Stimulated activated CD8-positive, alpha-beta memory T cell treated with anti-CD3 and anti-CD28 coated beads, Interleukin-7, amount 100 ng/mL, for 1 hour (primary cell): ENCODE data around the gene PAIP2B.
"Not testable (repeated sequence)": the region's sequence is repeated elsewhere in the genome, so short reads cannot be mapped to it uniquely, and the experiment has no call there.

Experiments used
- DNase-seq, 2 donors: peaks; one replicate each; pipeline ENCODE4 v3.0.0-alpha.2; 2020; ENCODE audit warnings: low read depth in 2 of 2

Gene PAIP2B

DNA sequence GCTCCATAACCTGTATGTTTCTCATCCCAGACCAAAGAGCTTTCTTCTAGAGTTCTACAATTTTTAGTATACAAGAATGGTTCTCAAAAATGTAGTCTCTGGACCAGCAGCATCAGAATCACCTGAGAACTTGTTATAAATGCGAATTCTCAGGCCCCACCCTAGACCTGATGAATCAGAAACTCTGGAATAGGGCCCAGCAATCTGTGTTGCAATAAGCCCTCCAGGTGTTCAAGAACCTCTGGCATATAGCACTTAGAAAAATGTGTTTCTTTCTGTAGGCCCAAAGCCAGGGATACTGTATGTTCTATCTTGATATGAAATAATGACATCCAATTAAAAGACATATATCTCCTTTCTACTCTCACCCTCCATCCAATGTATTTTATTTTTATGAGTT is 10.4 kb downstream of the PAIP2B start:
- DNase-seq = no peak

DNA sequence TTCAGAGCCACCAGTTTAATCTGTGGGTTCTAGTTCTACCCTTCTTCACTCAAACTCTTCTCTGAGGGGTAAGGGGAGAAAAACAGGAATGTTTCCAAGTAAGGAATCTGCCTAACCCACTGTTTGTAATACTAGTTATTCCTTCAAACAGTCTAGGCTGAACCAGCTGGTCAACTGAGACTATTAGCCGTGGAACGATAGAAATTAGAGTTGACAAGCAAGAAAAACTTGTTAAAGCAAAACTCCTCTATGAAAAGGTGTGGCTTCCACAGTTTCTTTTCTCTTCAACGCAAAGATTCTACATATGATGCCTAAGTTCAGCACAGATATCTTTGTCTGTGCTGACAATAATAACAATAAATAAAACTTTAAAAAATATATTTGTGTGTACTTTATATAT is 11.5 kb downstream of the PAIP2B start:
- no peak for DNase-seq

DNA sequence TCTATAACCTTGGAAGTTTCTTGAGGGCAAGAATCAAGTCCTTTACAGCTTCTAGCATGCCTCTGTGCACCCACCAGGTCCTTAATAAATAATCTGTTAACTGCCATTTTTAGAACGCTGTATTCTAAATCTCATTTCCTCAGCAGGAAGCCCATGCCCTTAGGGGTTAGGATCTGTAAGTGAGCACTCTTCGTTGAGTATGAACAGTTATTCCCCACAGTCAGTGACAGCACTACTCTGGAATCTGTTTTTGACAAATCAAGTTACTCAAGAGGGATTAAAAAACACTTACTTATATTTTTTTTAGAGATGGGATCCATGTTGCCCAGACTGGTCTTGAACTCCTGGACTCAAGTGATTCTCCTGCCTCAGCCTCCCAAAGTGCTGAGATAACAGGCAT is 14.6 kb downstream of the PAIP2B start:
- DNase-seq = no peak

DNA sequence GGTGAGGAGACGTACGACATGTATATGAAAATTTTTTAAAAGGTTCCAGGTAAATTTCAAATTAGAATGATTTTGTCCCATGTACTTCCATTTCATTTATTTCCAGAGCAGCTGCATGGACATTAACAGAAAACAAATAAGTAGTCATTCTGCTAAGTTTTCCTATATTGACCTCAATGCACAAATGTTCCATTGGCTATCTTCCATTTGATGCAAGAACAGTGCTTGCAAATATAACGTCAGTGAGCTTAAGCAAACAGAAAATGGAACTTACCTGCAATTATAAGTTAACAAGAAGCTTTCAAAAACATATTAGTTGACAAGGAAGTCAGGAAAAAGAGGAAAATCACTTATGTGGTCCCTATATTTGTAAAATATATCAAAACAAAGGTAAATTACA is 16.6 kb downstream of the PAIP2B start:
- no peak for DNase-seq

DNA sequence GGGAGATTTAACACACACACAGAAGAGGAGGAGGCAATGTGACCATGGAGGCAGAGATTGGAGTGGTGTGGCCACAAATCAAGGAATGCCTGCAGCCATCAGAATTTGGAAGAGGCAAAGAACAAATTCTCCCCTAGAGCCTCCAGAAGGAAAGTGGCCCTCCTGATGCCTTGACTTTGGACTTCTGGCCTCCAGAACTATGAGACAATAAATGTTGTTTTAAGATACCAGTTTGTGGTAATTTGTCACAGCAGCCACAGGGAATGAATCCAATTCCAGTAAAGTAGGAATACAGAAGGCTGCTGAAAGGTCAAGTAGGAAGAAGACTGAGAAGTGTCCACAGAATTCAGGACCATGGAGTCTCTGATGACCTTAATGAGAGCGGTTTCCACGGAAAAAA is 18.1 kb downstream of the PAIP2B start:
- DNase-seq = no peak

DNA sequence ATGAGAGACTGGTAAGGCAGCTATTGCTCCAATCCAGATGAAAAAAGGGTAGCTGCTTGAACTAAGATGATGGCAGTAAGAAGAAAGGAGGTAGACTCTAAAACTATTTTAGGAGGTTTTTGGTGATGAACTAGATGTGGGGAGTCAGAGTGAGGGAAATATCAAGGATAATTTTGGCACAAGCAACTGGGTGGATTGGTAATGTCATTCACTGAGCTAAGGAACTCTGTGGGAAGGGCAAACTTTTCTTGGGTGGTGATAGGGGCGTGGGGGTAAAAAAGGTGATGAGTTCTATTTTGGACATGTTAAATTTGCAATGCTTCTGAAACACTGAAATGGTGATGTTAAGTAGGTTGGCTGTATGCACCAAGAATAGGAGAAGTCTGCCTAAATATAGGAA is 19.3 kb downstream of the PAIP2B start:
- DNase-seq = no peak

DNA sequence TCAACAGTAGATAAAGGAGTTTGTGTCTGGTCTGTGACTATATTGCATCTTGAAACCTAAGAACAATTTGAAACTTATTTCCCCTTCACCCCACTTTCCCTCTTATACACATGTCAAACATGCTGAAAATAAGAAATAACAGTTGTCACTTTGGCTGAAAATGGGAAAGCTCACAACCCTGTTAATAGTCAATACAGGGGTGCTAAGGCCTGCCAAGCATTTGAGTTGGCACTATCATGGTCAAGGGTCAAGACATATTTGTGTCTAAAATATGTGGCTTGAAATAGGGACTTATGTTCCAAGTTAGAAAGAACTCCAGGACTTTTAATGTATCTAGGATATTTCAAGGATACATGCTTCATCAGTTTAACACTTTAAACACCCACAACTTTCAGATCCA is 20.6 kb downstream of the PAIP2B start:
- DNase-seq = no peak

DNA sequence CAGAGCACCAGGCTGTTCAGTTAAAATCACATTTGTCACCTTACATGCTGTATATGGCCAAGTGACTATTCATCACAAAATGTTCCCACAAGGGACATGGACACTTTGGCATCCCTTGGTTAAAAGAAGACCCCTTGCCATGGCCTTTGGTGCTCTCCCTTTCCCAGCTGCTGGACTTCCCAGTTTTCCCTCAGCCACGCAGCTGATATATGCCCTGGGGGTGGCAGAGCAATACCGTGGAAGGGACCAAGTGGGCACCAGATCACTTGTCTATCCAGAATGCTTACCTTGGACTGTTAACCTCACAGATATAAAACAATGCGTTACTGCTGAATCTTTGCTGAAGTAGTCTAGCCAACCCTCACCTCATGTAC is 35.3 kb downstream of the PAIP2B start:
- no peak for DNase-seq

DNA sequence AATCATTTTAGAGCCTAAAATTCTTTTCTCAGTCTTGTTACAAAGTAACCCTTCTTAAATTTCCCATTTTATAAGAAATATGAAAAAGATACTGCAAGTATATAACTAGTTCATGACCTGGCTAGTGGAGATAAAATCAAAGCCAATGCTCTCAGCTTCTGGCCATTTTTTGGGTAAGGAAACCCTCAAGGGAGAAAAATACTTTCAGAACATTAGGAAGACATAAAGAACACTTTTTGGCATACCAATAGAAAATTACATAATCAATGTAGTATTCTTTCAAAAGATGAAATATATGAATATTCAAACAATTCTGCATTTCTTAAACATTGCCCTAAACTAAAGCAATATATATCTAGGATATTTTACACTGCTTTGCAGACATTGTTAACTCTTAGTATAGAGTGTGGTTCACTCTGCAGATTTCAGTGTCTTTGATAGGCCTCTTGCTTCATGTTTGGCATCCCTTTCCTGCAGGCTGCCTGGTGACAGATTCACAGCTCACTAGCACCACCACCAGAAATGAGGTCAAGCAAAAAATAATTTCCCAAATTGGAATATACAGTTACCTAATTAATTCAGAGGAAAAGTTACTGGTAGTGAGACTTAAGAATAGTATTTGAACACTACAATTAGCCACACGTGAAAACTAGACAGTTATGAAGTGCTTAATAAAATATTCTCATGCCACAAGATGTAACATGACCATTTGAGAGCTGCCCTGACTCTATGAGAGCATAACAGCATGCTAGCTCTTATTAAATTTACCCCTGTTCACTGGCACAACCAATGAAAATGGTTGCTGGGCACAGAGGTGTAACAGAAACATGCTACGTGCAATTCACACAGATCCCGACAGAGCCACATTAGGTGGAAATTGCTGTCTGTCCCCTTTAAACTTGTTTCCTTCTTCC is 36.0 kb downstream of the PAIP2B start:
- no peak for DNase-seq

DNA sequence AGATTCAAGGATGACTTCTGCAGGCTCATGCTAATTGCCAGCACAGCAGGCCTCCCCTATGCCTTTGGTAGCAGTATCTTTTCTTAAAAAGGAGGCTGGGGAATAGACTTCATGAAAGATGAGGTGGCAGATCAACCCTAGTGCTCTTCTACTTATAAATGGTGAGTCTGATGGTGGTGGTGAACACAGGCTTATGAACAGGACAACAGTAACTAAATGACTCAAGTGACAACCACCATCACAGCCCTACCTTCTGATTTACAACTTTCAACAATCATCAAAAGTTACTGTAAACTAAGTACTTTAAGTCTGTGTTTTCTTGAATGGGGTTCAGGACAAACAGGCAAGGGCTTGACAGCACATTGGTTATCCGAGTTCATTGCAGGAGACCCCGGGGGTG is 39.3 kb downstream of the PAIP2B start:
- no peak for DNase-seq

DNA sequence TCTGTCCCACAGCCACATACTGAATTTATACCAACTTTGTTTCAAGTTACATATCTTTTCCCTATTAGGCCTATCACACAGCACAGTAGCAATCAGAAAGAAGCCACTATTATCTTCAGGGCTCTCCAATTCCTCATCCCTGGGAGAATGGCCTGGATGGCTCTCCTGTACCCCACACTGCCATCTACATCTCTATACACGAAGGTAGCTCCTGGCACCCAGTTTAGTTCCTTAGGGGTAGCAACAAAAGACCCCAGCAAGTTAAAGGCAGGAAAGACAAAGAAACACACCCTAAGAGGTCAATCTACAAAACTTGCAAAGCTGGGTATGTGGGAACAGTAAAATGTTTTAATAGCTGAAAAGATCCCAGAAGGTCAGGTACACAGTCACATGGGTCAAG is 39.9 kb downstream of the PAIP2B start:
- no peak for DNase-seq

DNA sequence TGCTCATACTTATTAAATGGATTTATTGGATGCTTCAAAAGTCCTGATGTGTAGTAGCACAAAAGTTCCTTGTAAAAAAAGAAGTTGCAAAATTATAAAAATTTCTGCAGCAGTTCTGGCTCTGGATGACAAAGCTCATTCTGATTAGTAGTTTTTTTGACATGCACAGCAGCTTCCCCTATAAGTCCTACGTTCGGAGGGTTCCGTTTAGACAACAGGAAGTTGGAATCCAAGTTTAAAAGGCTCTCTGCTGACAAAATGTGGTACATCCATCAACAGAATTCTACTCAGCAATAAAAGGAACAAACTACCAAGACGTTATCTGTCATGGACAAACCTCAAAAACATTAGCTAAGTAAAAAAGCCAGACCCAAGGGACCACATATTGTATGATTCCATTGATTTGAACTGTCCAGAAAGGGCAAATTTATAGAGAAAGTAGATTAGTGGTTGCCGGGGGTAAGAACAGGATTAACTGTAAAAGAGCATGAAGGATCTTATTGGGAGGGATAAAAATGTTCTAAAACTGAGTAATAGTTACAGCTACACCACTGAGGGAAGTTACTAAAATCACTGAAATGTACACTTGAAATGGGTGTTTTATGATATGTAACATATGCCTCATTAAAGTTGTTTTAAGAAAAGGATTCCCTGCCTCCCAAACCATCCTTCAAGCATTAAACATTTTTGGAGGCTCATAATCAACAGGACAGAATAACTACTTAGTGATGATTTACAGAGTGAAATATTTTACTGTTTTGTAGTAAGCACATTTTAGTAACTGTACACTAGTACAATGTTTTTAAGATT is 43.4 kb downstream of the PAIP2B start:
- DNase-seq = not testable (repeated sequence)

DNA sequence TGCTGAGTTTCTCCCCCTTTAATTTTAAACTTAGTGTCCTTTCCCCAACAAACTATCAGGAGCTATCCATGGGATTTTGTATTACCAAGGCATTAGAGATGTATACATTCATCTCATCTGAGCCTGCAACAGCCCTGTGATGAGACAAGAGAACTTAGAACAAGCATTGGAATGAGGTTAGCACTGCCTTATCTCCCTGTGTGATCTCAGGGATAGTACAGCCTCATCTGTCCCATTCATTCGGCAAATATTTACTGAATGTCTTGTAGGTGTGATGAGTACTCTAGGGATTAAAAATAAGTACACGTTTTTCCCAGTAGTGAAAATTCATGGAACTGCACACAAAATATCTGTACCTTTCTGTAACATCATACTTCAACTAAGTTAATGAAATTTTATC is 45.6 kb downstream of the PAIP2B start:
- DNase-seq = no peak

DNA sequence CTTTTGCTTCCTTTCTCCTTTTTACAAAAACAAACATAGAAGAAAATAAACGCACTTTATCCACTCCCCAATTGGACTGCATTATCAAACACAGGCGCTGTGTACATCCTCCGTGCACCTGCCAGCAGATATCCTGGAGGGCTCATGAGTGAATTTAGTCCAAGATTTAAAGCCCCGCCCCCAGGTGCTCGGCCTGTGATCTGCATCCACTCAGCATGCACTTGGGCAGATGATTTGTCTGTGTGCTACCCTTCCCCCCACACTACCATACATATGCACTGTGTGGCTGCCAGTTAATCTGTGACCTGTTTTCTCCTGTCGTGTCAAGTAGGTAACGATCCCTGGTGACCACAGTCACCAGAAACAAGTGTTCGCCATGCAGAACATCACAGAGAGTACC is 48.1 kb downstream of the PAIP2B start:
- DNase-seq = not testable (repeated sequence)

DNA sequence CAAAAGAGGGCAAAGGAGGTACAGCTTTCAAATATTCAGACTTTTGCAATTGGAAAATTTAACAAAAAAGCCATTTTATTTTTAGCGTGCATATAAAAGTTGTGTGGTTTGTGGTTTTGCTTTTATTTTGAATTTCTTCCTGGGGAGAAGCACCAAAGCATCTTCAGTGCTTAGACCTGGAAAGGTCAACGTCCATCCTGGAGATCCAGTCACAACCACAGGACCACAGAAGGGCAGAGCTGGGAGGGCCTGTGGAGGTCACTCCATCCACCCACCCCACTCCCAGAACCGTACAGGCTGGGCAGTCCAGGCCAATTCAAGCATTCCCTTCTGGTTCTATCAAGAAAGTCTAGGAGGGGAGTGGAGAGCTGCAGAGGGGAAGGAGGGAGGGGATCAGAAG is 52.7 kb downstream of the PAIP2B start:
- no peak for DNase-seq

DNA sequence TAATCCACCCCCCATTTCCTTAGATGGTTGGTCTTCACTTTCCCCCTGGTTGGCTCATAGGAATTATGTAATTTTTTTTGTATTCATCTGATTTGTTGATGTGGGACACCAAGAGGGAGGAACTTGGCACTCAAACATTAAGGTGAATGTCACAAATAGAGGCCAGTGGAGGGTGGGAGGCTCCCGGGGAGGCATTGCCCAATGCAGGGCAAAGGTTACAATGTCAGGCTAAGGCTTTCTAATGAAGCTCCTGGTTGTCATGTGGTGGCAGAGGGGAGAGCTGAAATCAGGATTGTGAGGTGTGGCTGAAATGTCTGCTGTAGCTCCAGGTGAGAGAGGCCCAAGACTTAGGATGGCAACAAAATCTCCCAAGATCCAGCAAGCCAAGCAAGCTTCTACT is 53.8 kb downstream of the PAIP2B start:
- DNase-seq = no peak

DNA sequence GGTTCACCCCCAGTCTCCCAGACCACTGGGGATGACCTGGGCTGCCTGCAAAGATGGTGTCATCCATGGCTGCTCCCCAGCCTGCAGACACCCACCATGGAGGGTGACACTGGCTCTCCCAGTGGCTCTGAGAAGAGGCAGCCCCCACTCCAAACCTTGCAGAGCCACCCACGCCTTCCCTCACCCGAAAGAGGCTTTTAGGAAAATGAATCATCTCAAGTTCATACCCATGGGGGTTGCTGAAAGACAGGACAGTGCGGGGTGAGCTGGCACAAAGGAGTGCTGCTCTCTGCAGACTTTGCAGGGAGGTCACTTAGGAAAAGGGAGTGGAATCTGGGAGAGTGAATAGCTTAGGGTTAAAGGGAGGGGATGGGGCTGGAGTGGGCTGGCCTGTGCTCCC is 60.1 kb downstream of the PAIP2B start:
- no peak for DNase-seq

DNA sequence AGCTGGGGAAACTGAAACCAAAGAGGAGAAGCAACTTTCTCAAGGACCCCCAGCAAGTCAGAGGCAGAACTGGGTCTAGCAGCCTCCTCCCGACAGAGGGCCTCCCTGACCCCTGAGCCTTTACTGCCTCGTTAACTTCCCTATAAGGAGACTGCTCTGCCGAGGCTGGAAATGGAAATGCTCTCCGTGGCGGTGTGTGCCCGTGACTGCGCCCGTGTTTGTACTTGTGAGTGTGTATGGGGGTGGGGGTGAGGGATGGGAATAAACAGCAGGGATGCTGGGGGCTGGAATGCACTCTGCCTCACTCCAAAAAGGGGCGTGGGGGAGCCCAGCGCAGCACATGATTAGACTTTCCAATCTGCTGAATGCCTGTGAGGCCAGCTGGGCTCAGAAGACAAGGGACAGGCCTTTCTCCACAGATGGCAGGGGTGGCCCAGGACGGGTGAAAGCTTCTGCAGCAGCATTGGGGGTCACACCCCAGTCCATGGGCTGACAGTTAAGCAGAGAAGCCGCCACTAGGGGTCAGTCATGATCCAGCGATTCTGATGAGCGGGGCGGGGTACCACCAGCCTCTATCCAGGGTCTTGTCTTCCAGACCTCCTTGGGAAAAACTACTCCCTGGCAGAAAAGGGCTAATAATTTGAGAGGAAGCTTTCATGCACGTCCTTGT is 69.6 kb downstream of the PAIP2B start:
- DNase-seq = peak; percentile 20 to 45

DNA sequence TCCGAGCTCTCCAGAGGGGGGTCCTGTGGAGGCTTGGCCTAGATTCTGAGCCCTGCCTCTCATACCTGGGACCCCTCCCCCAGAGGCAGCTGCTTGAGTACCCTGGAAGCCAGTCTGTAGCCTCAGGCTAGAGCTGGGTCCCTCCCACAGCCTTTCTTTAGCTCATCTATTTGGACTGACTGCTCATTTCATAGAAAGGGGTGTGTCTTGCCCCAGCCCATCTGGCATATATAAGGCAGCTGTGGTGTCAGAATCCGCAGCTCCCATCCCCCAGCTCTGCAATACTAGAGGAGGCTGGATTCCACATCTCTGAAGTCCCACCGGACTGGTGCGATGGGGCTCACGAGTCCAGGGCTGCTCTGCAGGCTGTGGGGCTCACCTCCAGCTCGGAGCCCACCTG is 70.3 kb downstream of the PAIP2B start:
- DNase-seq = no peak

DNA sequence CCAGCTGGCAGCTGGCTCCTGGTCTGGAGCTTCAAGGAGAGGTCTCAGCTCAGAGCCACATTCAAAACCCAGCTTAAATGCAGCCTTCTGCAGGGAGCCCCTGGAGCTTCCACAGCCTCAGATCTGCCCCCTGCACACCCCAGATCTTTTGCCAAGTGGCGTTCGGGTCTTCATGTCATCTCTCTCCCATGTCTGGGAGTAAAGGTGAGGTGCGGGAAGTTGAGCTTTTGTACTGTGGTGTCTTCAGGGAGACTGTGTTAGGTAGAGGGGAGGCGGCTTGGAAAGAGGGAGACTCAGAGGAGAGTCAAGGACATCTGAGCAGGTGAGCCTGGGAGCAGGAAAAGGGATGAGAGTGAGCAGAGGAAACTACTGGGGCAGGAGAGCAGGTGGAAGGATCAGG is 71.1 kb downstream of the PAIP2B start:
- no peak for DNase-seq

DNA sequence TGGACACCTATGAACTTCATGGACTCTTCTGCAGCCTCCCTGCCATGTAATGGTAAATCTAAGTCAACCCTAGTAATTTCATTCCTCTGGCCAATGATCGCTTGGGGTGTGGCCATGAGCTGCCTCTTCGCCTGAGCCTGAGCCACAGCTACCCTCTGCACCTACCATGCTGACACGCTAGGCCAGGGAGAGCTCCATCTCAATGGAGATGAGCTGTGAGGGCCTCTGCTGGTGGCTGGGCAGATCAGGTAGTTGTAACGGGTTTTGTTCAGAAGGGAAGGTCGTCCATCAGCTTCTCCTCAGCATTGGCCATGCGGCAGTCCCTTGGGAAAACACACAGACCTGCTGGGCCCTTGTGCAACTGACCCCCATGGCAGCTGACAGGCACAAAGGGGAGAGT is 72.1 kb downstream of the PAIP2B start:
- DNase-seq = no peak

DNA sequence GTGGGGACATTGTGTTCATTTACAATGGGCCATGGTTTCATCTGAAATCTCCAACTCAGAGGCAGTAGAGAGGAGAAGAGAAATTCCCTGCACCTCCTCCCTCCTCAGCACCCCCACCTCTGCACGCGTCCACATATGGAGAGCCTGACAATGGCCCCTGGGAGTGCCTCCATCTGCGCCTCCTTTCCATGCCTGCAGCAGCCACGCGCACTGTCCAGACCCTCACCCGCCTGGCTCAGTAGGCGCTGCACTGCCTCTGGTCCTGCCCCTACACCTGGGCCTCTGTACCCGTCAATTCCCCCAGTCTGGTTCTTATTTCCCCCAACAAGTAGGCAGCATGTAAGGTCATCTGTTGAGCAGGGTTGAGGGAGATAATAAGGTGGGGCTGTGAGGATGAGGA is 72.6 kb downstream of the PAIP2B start:
- DNase-seq = no peak
